Sciatic nerve (tissue), 2 donors: ENCODE results near the gene YIF1A. TPM values are rescaled to one million over a fixed set of nuclear protein-coding genes. Genes with fewer than 3 reads are reported as not detected.
A peak's percentile ranks its signal among the peaks of the same experiment; 100 is the strongest.
"Not testable (repeated sequence)": the region's sequence is repeated elsewhere in the genome, so short reads cannot be mapped to it uniquely, and the experiment has no call there.

Experiments used
- ATAC-seq: fragments of 200-7000 bp; cut with Tn5 transposase; one replicate; pipeline ENCODE4 v1.9.1; 2020; ENCODE audit warnings: mild to moderate bottlenecking, moderate library complexity
- DNase-seq: peaks from one replicate; pipeline ENCODE4 v3.0.0-alpha.2; 2020; ENCODE audit warnings: low spot score
- intact Hi-C: fragments of 100-400 bp; cut with DNase I; formaldehyde crosslinking; loops from one replicate; pipeline ENCODE4 v1.14.2; 2022
- total RNA-seq: library from RNA; stranded (reverse); fragmentation: NEBNext Ultra II Directional; extraction: Animal tissue kit (Norgen Biotek cat#: 25700); gene quantifications from one replicate; pipeline ENCODE4 v1.2.1, GENCODE V29; 2021
- donor health status: DM: no; HTN: no; CAD: no.
- donor health status: DM: no; HTN: no; CAD: no.

Gene YIF1A
- total RNA-seq, 1 donor from 2014 or later = 61.1 TPM

GRCh38 chr11:66262696-66263095, 26.2 kb downstream of the YIF1A start:
- DNase-seq (no peak), ATAC-seq (no peak)
- intact Hi-C loops = no loop called here

GRCh38 chr11:66262191-66262590, 26.8 kb downstream of the YIF1A start:
- intact Hi-C loops = no loop called here

GRCh38 chr11:66261578-66261977, 27.4 kb downstream of the YIF1A start:
- no peak for ATAC-seq
- intact Hi-C loops = no loop called here
- no peak for DNase-seq

More at GRCh38 chr11:66262191-66262590, 26.8 kb downstream of the YIF1A start:
- DNase-seq (no peak), ATAC-seq (no peak)

- intact Hi-C loops = no loop called here
- DNase-seq (no peak), ATAC-seq (no peak)
Measured at GRCh38 chr11:66259956-66260355, 29.0 kb downstream of the YIF1A start.

- ATAC-seq (no peak), DNase-seq (no peak)
- intact Hi-C loops = no loop called here
Measured at GRCh38 chr11:66259225-66259624, 29.7 kb downstream of the YIF1A start.

- intact Hi-C loops = no loop called here
- DNase-seq (no peak), ATAC-seq (no peak)
Measured at GRCh38 chr11:66258473-66258893, 30.5 kb downstream of the YIF1A start.

GRCh38 chr11:66253081-66253480, 35.9 kb downstream of the YIF1A start:
- DNase-seq, intact Hi-C loops, ATAC-seq: not testable (repeated sequence)

GRCh38 chr11:66251809-66252208, 37.1 kb downstream of the YIF1A start:
- intact Hi-C loops = no loop called here
- DNase-seq = no peak
- no peak for ATAC-seq

- DNase-seq = no peak
- intact Hi-C loops = no loop called here
- ATAC-seq = no peak
Measured at GRCh38 chr11:66248903-66249302, 40.0 kb downstream of the YIF1A start.

- intact Hi-C loops = no loop called here
Measured at GRCh38 chr11:66247801-66248200, 41.1 kb downstream of the YIF1A start.

GRCh38 chr11:66247295-66247694, 41.6 kb downstream of the YIF1A start:
- intact Hi-C loops = no loop called here
- DNase-seq (no peak), ATAC-seq (no peak)

More at GRCh38 chr11:66247801-66248200, 41.1 kb downstream of the YIF1A start:
- ATAC-seq (no peak), DNase-seq (no peak)

- intact Hi-C loops = no loop called here
- no peak for ATAC-seq
- DNase-seq = no peak
Measured at GRCh38 chr11:66243782-66244535, 45.0 kb downstream of the YIF1A start.

- ATAC-seq (peak; percentile 42), DNase-seq (no peak)
- intact Hi-C loops = no loop called here
Measured at GRCh38 chr11:66242095-66242765, 46.7 kb downstream of the YIF1A start.

- ATAC-seq (no peak), DNase-seq (no peak)
- intact Hi-C loops = no loop called here
Measured at GRCh38 chr11:66240781-66241136, 48.2 kb downstream of the YIF1A start.

GRCh38 chr11:66239998-66240780, 48.8 kb downstream of the YIF1A start:
- intact Hi-C loops = no loop called here
- ATAC-seq (no peak), DNase-seq (no peak)

- intact Hi-C loops = no loop called here
- ATAC-seq = no peak
- no peak for DNase-seq
Measured at GRCh38 chr11:66239511-66239910, 49.4 kb downstream of the YIF1A start.

- DNase-seq (no peak), ATAC-seq (no peak)
- intact Hi-C loops = no loop called here
Measured at GRCh38 chr11:66238786-66239413, 50.0 kb downstream of the YIF1A start.

- ATAC-seq = no peak
- intact Hi-C loops = no loop called here
- DNase-seq = no peak
Measured at GRCh38 chr11:66237867-66238266, 51.1 kb downstream of the YIF1A start.

GRCh38 chr11:66235141-66235540, 53.8 kb downstream of the YIF1A start:
- DNase-seq (no peak), ATAC-seq (no peak)
- intact Hi-C loops = no loop called here
